Neural cell (in vitro differentiated cells): Measurements from ENCODE around the gene EPHX1. TPM values are rescaled to one million over a fixed set of nuclear protein-coding genes. Genes with fewer than 3 reads are reported as not detected.

ENCODE experiments used
- H2AFZ ChIP-seq: fragments of 200-600, 300-800 bp; sonication (generic), shearing (Covaris generic); 2 replicates; pipeline ENCODE4 v1.6.0; 2014; ENCODE audit warnings: low read depth, mild to moderate bottlenecking, antibody characterized with exemption, low read length, moderate library complexity
- H3F3A ChIP-seq: fragments of 200-600 bp; shearing (Covaris generic); 2 replicates; pipeline ENCODE4 v1.6.1; 2016; ENCODE audit warnings: mild to moderate bottlenecking, moderate library complexity, mixed read lengths, antibody characterized with exemption, low read length; ENCODE audit not compliant: insufficient read depth, poor library complexity, severe bottlenecking
- H3K27ac ChIP-seq: fragments of 200-600, 300-800 bp; sonication (generic), shearing (Covaris generic); 2 replicates; pipeline ENCODE4 v1.5.1; 2014; ENCODE audit warnings: mild to moderate bottlenecking, low read length, moderate library complexity
- H3K27me3 ChIP-seq: fragments of 300-800, 200-600 bp; sonication (generic), shearing (Covaris generic); 2 replicates; pipeline ENCODE4 v1.6.0; 2014; ENCODE audit warnings: mild to moderate bottlenecking, low read depth, low read length, moderate library complexity; ENCODE audit not compliant: insufficient read depth
- H3K36me3 ChIP-seq: fragments of 300-800, 200-600 bp; sonication (generic), shearing (Covaris generic); 2 replicates; pipeline ENCODE4 v1.5.1; 2014; ENCODE audit warnings: mild to moderate bottlenecking, antibody characterized with exemption, low read length, moderate library complexity; ENCODE audit not compliant: insufficient read depth
- H3K4me2 ChIP-seq: fragments of 300-800, 200-600 bp; sonication (generic), shearing (Covaris generic); 2 replicates; pipeline ENCODE4 v1.6.0; 2014; ENCODE audit warnings: mild to moderate bottlenecking, low read length
- H3K4me3 ChIP-seq: fragments of 300-800, 200-600 bp; sonication (generic), shearing (Covaris generic); 2 replicates; pipeline ENCODE4 v1.5.1; 2014; ENCODE audit warnings: mild to moderate bottlenecking, low read length, moderate library complexity
- H3K79me2 ChIP-seq: fragments of 200-600 bp; shearing (Covaris generic); replicated peaks from 2 replicates; pipeline ENCODE4 v1.6.0; 2014; ENCODE audit warnings: mild to moderate bottlenecking, low read length, moderate library complexity; ENCODE audit not compliant: insufficient read depth
- H3K9ac ChIP-seq: fragments of 300-800, 200-600 bp; sonication (generic), shearing (Covaris generic); 2 replicates; pipeline ENCODE4 v1.6.1; 2016; ENCODE audit warnings: mild to moderate bottlenecking, low read length, mixed read lengths
- H3K9me2 ChIP-seq: fragments of 200-600 bp; shearing (Covaris generic); 2 replicates; pipeline ENCODE4 v1.6.1; 2016; ENCODE audit warnings: mild to moderate bottlenecking, low read length, mixed read lengths; ENCODE audit not compliant: insufficient read depth
- H3K9me3 ChIP-seq: fragments of 200-600, 300-800 bp; sonication (generic), shearing (Covaris generic); 2 replicates; pipeline ENCODE4 v1.6.1; 2016; ENCODE audit warnings: mild to moderate bottlenecking, mixed run types, low read length, moderate library complexity, mixed read lengths
- H4K20me1 ChIP-seq: fragments of 200-600 bp; shearing (Covaris generic); 2 replicates; pipeline ENCODE4 v1.6.1; 2016; ENCODE audit warnings: mild to moderate bottlenecking, mixed run types; ENCODE audit not compliant: insufficient read depth
- EP300 ChIP-seq: fragments of 450-650 bp; conservative IDR thresholded peaks from 2 replicates; pipeline ENCODE4 v1.6.1; 2014; ENCODE audit warnings: antibody characterized with exemption, mild to moderate bottlenecking, moderate library complexity; ENCODE audit not compliant: poor library complexity, severe bottlenecking
- EZH2 ChIP-seq: fragments of 200-600, 300-800 bp; shearing (Covaris generic), sonication (generic); IDR thresholded peaks from 2 replicates; pipeline ENCODE4 v1.6.1; 2014; ENCODE audit warnings: antibody characterized with exemption, low read length, borderline replicate concordance, mild to moderate bottlenecking; ENCODE audit not compliant: insufficient read depth, poor library complexity, severe bottlenecking
- MXI1 ChIP-seq: fragments of 450-650 bp; conservative IDR thresholded peaks from 2 replicates; pipeline ENCODE4 v1.6.1; 2014; ENCODE audit warnings: antibody characterized with exemption, mild to moderate bottlenecking; ENCODE audit not compliant: poor library complexity, severe bottlenecking
- POLR2AphosphoS5 ChIP-seq: IDR thresholded peaks from 2 replicates; pipeline ENCODE4 v1.6.1; 2012
- RAD21 ChIP-seq: fragments of 450-650 bp; conservative IDR thresholded peaks from 2 replicates; pipeline ENCODE4 v1.6.1; 2014; ENCODE audit warnings: antibody characterized with exemption, mild to moderate bottlenecking, moderate library complexity
- SMC3 ChIP-seq: fragments of 450-650 bp; conservative IDR thresholded peaks from 2 replicates; pipeline ENCODE4 v1.6.1; 2014; ENCODE audit warnings: antibody characterized with exemption, mild to moderate bottlenecking, moderate library complexity; ENCODE audit not compliant: poor library complexity
- TAF1 ChIP-seq: IDR thresholded peaks from 2 replicates; pipeline ENCODE4 v1.6.1; 2012; ENCODE audit warnings: low read depth
- polyA plus RNA-seq: library from polyadenylated mRNA; depleted of rRNA; stranded (reverse); fragments of >200 nt; gene quantifications from 2 replicates; pipeline ENCODE4 v1.2.3, GENCODE V29; 2014
- TF ChIP-seq, protein P1 (sequence below): IDR thresholded peaks from 2 replicates; pipeline ENCODE4 v1.6.1; 2012; ENCODE audit warnings: borderline replicate concordance
- TF ChIP-seq, protein P2 (sequence below): fragments of 450-650 bp; IDR thresholded peaks from 2 replicates; pipeline ENCODE4 v1.5.1; 2014; ENCODE audit warnings: antibody characterized with exemption, mild to moderate bottlenecking, moderate library complexity; ENCODE audit not compliant: poor library complexity, severe bottlenecking

EPHX1 gene
- polyA plus RNA-seq, 1 donor from 2014 or later: 8.7 TPM

DNA sequence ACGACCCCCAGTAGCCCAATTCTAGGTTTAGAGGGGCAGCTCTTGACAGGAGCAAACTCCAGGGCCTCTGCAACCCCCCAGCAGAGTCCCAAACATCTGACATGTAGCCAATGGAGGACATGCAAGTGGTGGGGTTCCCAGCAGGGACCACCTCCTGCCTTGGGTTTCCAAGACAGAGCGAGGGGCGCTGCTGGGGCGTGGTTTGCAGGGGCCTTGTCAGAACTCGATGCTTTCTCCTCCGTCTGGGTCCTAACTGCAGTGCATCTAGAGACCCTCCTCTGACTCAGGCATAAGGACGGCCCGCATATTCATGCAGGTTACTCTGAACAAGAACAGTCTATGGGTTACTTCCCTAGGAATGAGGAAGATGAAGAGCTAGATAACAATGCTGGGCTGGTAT is 17.2 kb downstream of the EPHX1 start (continued):
- no peak for TF ChIP-seq EZH2

DNA sequence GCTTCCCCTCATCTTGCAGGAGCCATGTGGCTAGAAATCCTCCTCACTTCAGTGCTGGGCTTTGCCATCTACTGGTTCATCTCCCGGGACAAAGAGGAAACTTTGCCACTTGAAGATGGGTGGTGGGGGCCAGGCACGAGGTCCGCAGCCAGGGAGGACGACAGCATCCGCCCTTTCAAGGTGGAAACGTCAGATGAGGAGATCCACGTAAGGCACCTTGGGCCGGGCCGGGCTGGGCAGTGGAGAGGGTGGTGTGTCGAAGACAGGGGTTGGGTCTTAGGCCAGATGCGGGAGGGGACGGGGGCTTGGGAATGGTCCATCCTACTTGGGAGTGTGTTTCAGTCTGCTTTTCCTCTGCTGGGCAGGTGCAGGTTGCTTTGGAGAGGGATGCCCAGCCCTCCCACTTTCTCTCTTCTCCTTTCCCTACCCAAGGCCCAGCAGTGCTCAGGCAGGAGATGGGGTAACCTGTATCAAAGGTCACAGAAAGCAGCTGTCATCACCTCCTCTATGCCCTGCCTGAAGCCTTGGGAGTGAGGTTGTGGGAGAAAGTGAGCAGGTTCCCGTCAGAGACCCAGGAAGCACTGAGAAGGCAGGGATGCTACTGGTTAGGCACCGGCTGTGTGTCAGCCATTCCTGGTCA is 18.9 kb downstream of the EPHX1 start:
- H3K9ac ChIP-seq: no peak overlapping the region
- H3K4me2 ChIP-seq: no peak overlapping the region
- no peak overlapping the region for H3K4me3 ChIP-seq
- no peaks in the 10 kb centered on the region for H3K9me2 ChIP-seq
- H3K27ac ChIP-seq: no peak overlapping the region
- H3K79me2 ChIP-seq: no peaks in the 10 kb centered on the region
- TF ChIP-seq MXI1 (no peak), RAD21 (no peak)
- TF ChIP-seq, protein P1, sequence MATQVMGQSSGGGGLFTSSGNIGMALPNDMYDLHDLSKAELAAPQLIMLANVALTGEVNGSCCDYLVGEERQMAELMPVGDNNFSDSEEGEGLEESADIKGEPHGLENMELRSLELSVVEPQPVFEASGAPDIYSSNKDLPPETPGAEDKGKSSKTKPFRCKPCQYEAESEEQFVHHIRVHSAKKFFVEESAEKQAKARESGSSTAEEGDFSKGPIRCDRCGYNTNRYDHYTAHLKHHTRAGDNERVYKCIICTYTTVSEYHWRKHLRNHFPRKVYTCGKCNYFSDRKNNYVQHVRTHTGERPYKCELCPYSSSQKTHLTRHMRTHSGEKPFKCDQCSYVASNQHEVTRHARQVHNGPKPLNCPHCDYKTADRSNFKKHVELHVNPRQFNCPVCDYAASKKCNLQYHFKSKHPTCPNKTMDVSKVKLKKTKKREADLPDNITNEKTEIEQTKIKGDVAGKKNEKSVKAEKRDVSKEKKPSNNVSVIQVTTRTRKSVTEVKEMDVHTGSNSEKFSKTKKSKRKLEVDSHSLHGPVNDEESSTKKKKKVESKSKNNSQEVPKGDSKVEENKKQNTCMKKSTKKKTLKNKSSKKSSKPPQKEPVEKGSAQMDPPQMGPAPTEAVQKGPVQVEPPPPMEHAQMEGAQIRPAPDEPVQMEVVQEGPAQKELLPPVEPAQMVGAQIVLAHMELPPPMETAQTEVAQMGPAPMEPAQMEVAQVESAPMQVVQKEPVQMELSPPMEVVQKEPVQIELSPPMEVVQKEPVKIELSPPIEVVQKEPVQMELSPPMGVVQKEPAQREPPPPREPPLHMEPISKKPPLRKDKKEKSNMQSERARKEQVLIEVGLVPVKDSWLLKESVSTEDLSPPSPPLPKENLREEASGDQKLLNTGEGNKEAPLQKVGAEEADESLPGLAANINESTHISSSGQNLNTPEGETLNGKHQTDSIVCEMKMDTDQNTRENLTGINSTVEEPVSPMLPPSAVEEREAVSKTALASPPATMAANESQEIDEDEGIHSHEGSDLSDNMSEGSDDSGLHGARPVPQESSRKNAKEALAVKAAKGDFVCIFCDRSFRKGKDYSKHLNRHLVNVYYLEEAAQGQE: no peak
- H3K9me3 ChIP-seq: no peaks in the 10 kb centered on the region
- no peak overlapping the region for H2AFZ ChIP-seq
- no peaks in the 10 kb centered on the region for H3K36me3 ChIP-seq
- H3K27me3 ChIP-seq: no peaks in the 10 kb centered on the region
- no peaks in the 10 kb centered on the region for H3F3A ChIP-seq
- no peaks in the 10 kb centered on the region for H4K20me1 ChIP-seq

DNA sequence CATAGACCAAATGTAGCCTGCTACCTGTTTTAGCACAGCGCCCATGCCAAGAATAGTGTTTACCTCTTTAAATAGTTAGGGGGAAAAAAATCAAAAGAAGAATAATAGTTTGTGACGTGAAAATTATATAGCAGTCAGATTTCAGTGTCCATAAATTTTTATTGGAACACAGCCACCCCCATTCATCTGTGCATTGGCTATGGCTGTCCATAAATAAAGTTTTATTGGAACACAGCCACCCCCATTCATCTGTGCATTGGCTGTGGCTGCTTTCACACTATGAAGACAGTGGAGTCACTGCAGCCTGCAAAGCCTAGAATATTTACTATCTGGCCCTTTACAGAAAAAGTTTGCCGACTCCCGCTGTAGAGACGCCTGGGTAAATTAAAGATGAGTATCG is 20.9 kb downstream of the EPHX1 start:
- H3K4me2 ChIP-seq: no peak overlapping the region
- peaks cover 5% of the 10 kb centered on the region for H3K36me3 ChIP-seq
- no peak for TF ChIP-seq EZH2
- no peak for TF ChIP-seq MXI1
- TF ChIP-seq, protein P2, sequence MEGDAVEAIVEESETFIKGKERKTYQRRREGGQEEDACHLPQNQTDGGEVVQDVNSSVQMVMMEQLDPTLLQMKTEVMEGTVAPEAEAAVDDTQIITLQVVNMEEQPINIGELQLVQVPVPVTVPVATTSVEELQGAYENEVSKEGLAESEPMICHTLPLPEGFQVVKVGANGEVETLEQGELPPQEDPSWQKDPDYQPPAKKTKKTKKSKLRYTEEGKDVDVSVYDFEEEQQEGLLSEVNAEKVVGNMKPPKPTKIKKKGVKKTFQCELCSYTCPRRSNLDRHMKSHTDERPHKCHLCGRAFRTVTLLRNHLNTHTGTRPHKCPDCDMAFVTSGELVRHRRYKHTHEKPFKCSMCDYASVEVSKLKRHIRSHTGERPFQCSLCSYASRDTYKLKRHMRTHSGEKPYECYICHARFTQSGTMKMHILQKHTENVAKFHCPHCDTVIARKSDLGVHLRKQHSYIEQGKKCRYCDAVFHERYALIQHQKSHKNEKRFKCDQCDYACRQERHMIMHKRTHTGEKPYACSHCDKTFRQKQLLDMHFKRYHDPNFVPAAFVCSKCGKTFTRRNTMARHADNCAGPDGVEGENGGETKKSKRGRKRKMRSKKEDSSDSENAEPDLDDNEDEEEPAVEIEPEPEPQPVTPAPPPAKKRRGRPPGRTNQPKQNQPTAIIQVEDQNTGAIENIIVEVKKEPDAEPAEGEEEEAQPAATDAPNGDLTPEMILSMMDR: no peak
- TF ChIP-seq RAD21: no peak
- no peak for TF ChIP-seq EP300
- no peak for TF ChIP-seq TAF1
- no peak for TF ChIP-seq POLR2AphosphoS5
- TF ChIP-seq, protein P1: no peak
- TF ChIP-seq SMC3: no peak

More for the DNA sequence above, 20.9 kb downstream of the EPHX1 start:
- Histone ChIP-seq H3K4me3 (no peak overlapping the region), H4K20me1 (no peaks in the 10 kb centered on the region), H3K27ac (no peak overlapping the region), H3F3A (no peaks in the 10 kb centered on the region), H3K27me3 (no peaks in the 10 kb centered on the region), H3K9me2 (no peaks in the 10 kb centered on the region), H3K9me3 (no peaks in the 10 kb centered on the region), H2AFZ (no peak overlapping the region), H3K79me2 (no peaks in the 10 kb centered on the region), H3K9ac (no peak overlapping the region)
